Mesenchymal stem cell (in vitro differentiated cells and primary cell): ENCODE data around the gene JAG1.

ENCODE experiments used
- DNase-seq: peaks from one replicate; pipeline ENCODE4 v3.0.0-alpha.2; 2013
- H2AFZ ChIP-seq: one replicate; pipeline ENCODE4 v1.6.1; 2013; ENCODE audit warnings: low read depth, mild to moderate bottlenecking, control low read depth, inconsistent platforms, low read length, moderate library complexity
- H2AK5ac ChIP-seq: 2 replicates; pipeline ENCODE4 v1.6.1; 2013; ENCODE audit warnings: low read length, moderate library complexity, mild to moderate bottlenecking, inconsistent platforms; ENCODE audit not compliant: severe bottlenecking
- H2BK120ac ChIP-seq: one replicate; pipeline ENCODE4 v1.6.1; 2013; ENCODE audit warnings: low read depth, mild to moderate bottlenecking, inconsistent platforms, low read length, moderate library complexity
- H2BK12ac ChIP-seq, 2 experiments: one replicate each; pipeline ENCODE4 v1.6.1; 2013; ENCODE audit warnings: inconsistent platforms in 2 of 2, low read length in 2 of 2, mild to moderate bottlenecking in 2 of 2, moderate library complexity in 2 of 2, control low read depth in 1 of 2
- H2BK15ac ChIP-seq: one replicate; pipeline ENCODE4 v1.6.1; 2013; ENCODE audit warnings: mild to moderate bottlenecking, low read depth, inconsistent platforms; ENCODE audit not compliant: poor library complexity, severe bottlenecking
- H2BK5ac ChIP-seq: 2 replicates; pipeline ENCODE4 v1.6.1; 2013; ENCODE audit warnings: low read depth, mild to moderate bottlenecking, low read length, control low read depth, inconsistent platforms; ENCODE audit not compliant: poor library complexity, severe bottlenecking
- H3K14ac ChIP-seq, 2 experiments: one replicate each; pipeline ENCODE4 v1.6.1; 2013; ENCODE audit warnings: inconsistent platforms in 2 of 2, low read length in 2 of 2, control low read depth in 1 of 2, mild to moderate bottlenecking in 1 of 2, moderate library complexity in 1 of 2
- H3K18ac ChIP-seq, 2 experiments: one replicate each; pipeline ENCODE4 v1.6.1; 2013; ENCODE audit warnings: inconsistent platforms in 2 of 2, low read length in 2 of 2, control low read depth in 1 of 2, low read depth in 1 of 2, mild to moderate bottlenecking in 1 of 2
- H3K23ac ChIP-seq, 2 experiments: one replicate each; pipeline ENCODE4 v1.6.1; 2013; ENCODE audit warnings: inconsistent platforms in 2 of 2, low read length in 2 of 2, mild to moderate bottlenecking in 2 of 2, moderate library complexity in 2 of 2, control low read depth in 1 of 2
- H3K27ac ChIP-seq: 2 replicates; pipeline ENCODE4 v1.5.1; 2013; ENCODE audit warnings: mild to moderate bottlenecking, moderate library complexity, low read length, control low read depth, inconsistent platforms; ENCODE audit not compliant: poor library complexity, severe bottlenecking
- H3K27me3 ChIP-seq, 2 experiments: 2 replicates each; pipeline versions ENCODE4 v1.6.1 to v1.7.0; 2013; ENCODE audit warnings: low read length in 2 of 2, mild to moderate bottlenecking in 2 of 2, moderate library complexity in 2 of 2, control low read depth in 1 of 2, inconsistent platforms in 1 of 2; ENCODE audit not compliant: control insufficient read depth in 1 of 2, insufficient read depth in 1 of 2
- H3K36me3 ChIP-seq, 2 experiments: 2 replicates each; pipeline versions ENCODE4 v1.6.1 to v1.7.0; 2013; ENCODE audit warnings: low read length in 2 of 2, control low read depth in 1 of 2, inconsistent platforms in 1 of 2, low read depth in 1 of 2, mild to moderate bottlenecking in 1 of 2; ENCODE audit not compliant: insufficient read depth in 2 of 2, control insufficient read depth in 1 of 2
- H3K4ac ChIP-seq, 2 experiments: one replicate each; pipeline ENCODE4 v1.6.1; 2013; ENCODE audit warnings: inconsistent platforms in 2 of 2, low read length in 2 of 2, mild to moderate bottlenecking in 2 of 2, moderate library complexity in 2 of 2, control low read depth in 1 of 2, low read depth in 1 of 2
- H3K4me1 ChIP-seq: 2 replicates; pipeline ENCODE4 v1.6.1; 2013; ENCODE audit warnings: low read depth, low read length, control low read depth; ENCODE audit not compliant: control insufficient read depth, insufficient read depth
- H3K4me2 ChIP-seq: 2 replicates; pipeline ENCODE4 v1.6.1; 2013; ENCODE audit warnings: low read length, mild to moderate bottlenecking, inconsistent platforms; ENCODE audit not compliant: poor library complexity, severe bottlenecking
- H3K4me3 ChIP-seq, 2 experiments: 2 replicates each; pipeline versions ENCODE4 v1.5.1 to v1.7.0; 2013; ENCODE audit warnings: low read length in 2 of 2, mild to moderate bottlenecking in 2 of 2, control low read depth in 1 of 2, low read depth in 1 of 2; ENCODE audit not compliant: insufficient read depth in 1 of 2
- H3K79me1 ChIP-seq: replicated peaks from 2 replicates; pipeline ENCODE4 v1.6.1; 2013; ENCODE audit warnings: mild to moderate bottlenecking, control low read depth, low read length, inconsistent platforms; ENCODE audit not compliant: poor library complexity, severe bottlenecking
- H3K9ac ChIP-seq: 2 replicates; pipeline ENCODE4 v1.7.0; 2013; ENCODE audit warnings: mild to moderate bottlenecking, low read length, moderate library complexity
- H3K9me3 ChIP-seq: 2 replicates; pipeline ENCODE4 v1.7.0; 2013; ENCODE audit warnings: mild to moderate bottlenecking, low read length; ENCODE audit not compliant: control insufficient read depth
- H4K8ac ChIP-seq: one replicate; pipeline ENCODE4 v1.6.1; 2013; ENCODE audit warnings: inconsistent platforms, mild to moderate bottlenecking, low read length, moderate library complexity
- H4K91ac ChIP-seq: one replicate; pipeline ENCODE4 v1.6.1; 2013; ENCODE audit warnings: mild to moderate bottlenecking, low read length, inconsistent platforms
- WGBS: methylation state at CpG from one replicate; pipeline ENCODE4 v1.1.7; 2013; ENCODE audit warnings: mixed read lengths; 5-methylcytosine and 5-hydroxymethylcytosine counted together

Gene JAG1

DNA sequence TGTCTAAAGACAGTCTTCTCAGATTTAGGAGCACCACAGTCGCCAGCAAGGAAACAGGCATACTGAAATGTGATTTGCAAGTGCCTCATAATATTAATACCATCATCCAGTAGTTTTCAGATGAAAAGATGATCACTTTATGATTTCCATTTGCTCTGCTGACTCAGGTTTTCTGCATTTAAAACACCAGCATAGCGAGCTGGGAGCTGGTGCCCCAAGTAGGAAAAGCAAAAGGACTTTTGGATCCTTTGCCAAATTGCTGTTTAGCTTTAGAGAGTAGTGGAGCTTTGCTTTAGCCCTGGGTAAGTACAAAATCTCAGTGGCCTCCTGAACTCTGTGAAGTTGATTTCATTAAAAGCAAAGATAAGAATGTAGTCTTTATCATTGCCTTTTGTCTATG is 78.5 kb downstream of the JAG1 start:
- H3K9me3 ChIP-seq: no peaks in the 10 kb centered on the region
- no peaks in the 10 kb centered on the region for H3K36me3 ChIP-seq
- no peak for DNase-seq
- H3K23ac ChIP-seq: no peak overlapping the region
- no peak overlapping the region for H3K27ac ChIP-seq
- no peak overlapping the region for H2BK12ac ChIP-seq
- H2AK5ac ChIP-seq: no peak overlapping the region
- H3K4ac ChIP-seq: no peak overlapping the region
- no peak overlapping the region for H3K9ac ChIP-seq
- no peak overlapping the region for H3K4me2 ChIP-seq
- H3K18ac ChIP-seq: peak overlapping the region in 1 of 2 experiments; percentile 9
- H3K79me1 ChIP-seq: no peaks in the 10 kb centered on the region
- H2BK120ac ChIP-seq: no peak overlapping the region
- no peak overlapping the region for H2BK5ac ChIP-seq
- no peak overlapping the region for H4K8ac ChIP-seq
- H3K14ac ChIP-seq: no peak overlapping the region
- no peak overlapping the region for H4K91ac ChIP-seq
- peaks cover 3% of the 10 kb centered on the region for H3K4me1 ChIP-seq
- no peak overlapping the region for H3K4me3 ChIP-seq
- WGBS: 88% methylated on average over 2 of the region's 2 CpGs
- H2BK15ac ChIP-seq: no peak overlapping the region
- H3K27me3 ChIP-seq: no peaks in the 10 kb centered on the region
- H2AFZ ChIP-seq: no peak overlapping the region

DNA sequence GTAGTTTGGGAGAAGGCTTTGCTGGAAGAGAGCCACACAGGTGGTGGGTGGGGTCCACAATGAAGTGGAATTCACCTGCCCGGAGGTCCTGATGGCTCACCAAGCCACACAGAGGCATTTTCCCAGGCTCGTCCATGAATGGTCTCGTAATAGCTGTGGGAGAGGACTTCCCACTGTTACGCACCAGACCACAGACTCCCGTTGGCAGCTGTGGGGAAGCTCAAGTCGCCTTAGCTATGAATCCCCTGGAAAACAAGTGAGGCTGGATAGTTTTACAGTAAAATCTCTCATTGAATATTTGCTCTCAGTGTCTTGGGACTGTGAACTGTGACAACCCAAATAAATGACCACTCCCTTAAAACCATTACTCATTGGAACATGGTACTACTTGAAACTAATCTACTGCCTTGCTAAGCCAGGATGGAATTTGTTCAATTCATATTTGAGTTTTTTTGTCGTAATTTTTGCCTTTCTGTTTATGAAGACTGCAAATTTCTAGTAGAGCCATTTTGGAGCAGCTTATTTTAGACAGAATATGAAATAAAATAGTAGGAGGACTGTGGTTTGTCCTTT is 79.4 kb downstream of the JAG1 start:
- Histone ChIP-seq H3K4me1 (peaks cover 3% of the 10 kb centered on the region), H3K27me3 (no peaks in the 10 kb centered on the region), H2BK12ac (peak overlapping the region; percentile 51 to 84), H3K27ac (no peak overlapping the region), H3K4ac (peak overlapping the region in 1 of 2 experiments; percentile 6), H2AFZ (no peak overlapping the region), H2BK120ac (peak overlapping the region; percentile 11), H2BK5ac (no peak overlapping the region), H2AK5ac (no peak overlapping the region), H3K9ac (no peak overlapping the region), H3K23ac (no peak overlapping the region), H3K4me3 (no peak overlapping the region), H3K79me1 (no peaks in the 10 kb centered on the region), H3K4me2 (no peak overlapping the region), H4K8ac (peak overlapping the region; percentile 60), H3K36me3 (no peaks in the 10 kb centered on the region), H3K9me3 (no peaks in the 10 kb centered on the region), H3K18ac (peak overlapping the region in 1 of 2 experiments; percentile 89), H3K14ac (no peak overlapping the region), H2BK15ac (no peak overlapping the region), H4K91ac (no peak overlapping the region)
- DNase-seq: no peak
- WGBS: 96% methylated on average over 7 of the region's 7 CpGs

DNA sequence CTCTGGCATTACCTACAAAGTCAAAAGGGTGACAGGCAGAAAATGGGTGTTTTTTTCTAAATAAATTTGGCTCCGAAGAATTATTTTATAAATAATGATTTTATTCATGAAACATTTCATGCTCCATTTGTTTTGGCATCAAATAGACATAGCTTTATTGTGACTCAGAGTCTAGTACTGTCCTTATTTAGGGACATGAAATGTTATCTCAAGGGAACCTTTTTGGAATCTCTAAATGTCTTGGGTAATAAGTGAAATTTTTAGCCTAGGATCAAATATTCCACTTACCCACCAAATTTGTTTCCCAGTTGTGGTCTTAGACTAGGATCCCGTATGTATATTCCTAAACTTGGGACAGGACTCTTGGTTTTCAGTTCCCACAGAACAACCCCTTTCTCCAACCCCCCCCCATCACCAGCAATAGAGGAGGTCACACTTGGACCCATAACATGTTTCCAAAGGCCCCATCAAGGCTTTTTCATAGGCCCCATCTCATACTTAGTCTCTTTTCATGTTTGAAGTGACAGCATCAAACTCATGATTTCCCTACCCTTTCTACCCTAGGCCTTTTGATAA is 81.8 kb downstream of the JAG1 start:
- H3K4ac ChIP-seq: no peak overlapping the region
- no peak overlapping the region for H2AFZ ChIP-seq
- H3K27ac ChIP-seq: peak overlapping the region; percentile 38
- WGBS: 93% methylated on average over 1 of the region's 2 CpGs
- H4K91ac ChIP-seq: no peak overlapping the region
- H2BK15ac ChIP-seq: no peak overlapping the region
- no peak overlapping the region for H2BK5ac ChIP-seq
- H3K36me3 ChIP-seq: no peaks in the 10 kb centered on the region
- no peak overlapping the region for H4K8ac ChIP-seq
- no peak overlapping the region for H3K23ac ChIP-seq
- no peaks in the 10 kb centered on the region for H3K27me3 ChIP-seq
- no peak for DNase-seq
- H3K9me3 ChIP-seq: no peaks in the 10 kb centered on the region
- H3K79me1 ChIP-seq: no peaks in the 10 kb centered on the region
- no peak overlapping the region for H3K14ac ChIP-seq
- H2BK120ac ChIP-seq: no peak overlapping the region
- H3K18ac ChIP-seq: no peak overlapping the region
- H3K4me3 ChIP-seq: no peak overlapping the region
- no peak overlapping the region for H2BK12ac ChIP-seq
- H3K4me2 ChIP-seq: no peak overlapping the region
- no peak overlapping the region for H3K9ac ChIP-seq
- H2AK5ac ChIP-seq: peak overlapping the region; percentile 6
- H3K4me1 ChIP-seq: peaks cover 3% of the 10 kb centered on the region

DNA sequence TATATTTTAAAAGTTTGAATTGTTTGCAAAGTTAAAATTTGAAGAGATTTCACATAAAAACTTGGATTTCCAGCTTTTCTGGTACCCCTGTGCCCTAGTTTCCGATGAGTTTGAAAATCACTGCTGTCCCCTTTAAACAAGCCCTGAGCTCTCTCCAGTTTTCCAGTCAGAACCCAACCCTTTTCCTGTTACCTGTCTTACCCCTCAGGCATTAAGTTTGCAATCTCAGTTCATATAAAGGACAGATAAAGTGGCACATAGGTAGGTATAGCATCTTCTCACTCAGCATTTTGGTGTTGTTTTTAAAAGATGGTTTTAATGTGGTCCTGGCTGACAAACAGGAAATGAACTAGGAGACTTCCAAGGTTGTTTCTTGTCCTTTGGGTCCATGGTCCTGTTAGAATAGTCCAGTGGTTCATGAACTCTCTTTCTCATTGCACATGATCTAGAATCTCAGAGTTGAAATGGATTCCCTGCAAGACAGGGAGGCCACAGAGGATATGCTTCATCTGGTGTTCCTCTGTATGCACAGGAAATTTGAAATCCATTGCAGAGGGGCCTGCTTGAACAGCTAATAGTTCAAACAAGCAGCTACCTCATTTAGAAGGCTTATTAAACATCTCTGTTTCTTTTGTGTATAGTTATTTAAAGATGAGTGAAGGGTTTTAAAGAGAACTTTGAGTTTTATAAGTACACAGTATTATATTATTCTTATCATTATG is 82.7 kb downstream of the JAG1 start:
- no peak overlapping the region for H3K9ac ChIP-seq
- H2BK120ac ChIP-seq: no peak overlapping the region
- no peak overlapping the region for H4K8ac ChIP-seq
- H3K4me1 ChIP-seq: peaks cover 3% of the 10 kb centered on the region
- no peak overlapping the region for H2AK5ac ChIP-seq
- H3K18ac ChIP-seq: peak overlapping the region in 1 of 2 experiments; percentile 41
- no peak overlapping the region for H3K14ac ChIP-seq
- H3K4me2 ChIP-seq: no peak overlapping the region
- no peak overlapping the region for H2BK5ac ChIP-seq
- H3K4ac ChIP-seq: no peak overlapping the region
- 77% methylated on average over 1 of the region's 1 CpG for WGBS
- no peaks in the 10 kb centered on the region for H3K79me1 ChIP-seq
- H3K36me3 ChIP-seq: no peaks in the 10 kb centered on the region
- H3K27me3 ChIP-seq: no peaks in the 10 kb centered on the region
- no peak overlapping the region for H3K23ac ChIP-seq
- H3K4me3 ChIP-seq: no peak overlapping the region
- no peak overlapping the region for H2BK12ac ChIP-seq
- no peak overlapping the region for H3K27ac ChIP-seq
- H4K91ac ChIP-seq: no peak overlapping the region
- H3K9me3 ChIP-seq: no peaks in the 10 kb centered on the region
- no peak for DNase-seq
- H2BK15ac ChIP-seq: no peak overlapping the region
- no peak overlapping the region for H2AFZ ChIP-seq
